Mesendoderm (in vitro differentiated cells): Measurements from ENCODE around the gene SLC38A11.
"Not testable (repeated sequence)": the region's sequence is repeated elsewhere in the genome, so short reads cannot be mapped to it uniquely, and the experiment has no call there.

Experiments used
- DNase-seq: peaks from one replicate; pipeline ENCODE4 v3.0.0; 2013
- H2AK5ac ChIP-seq: 2 replicates; pipeline ENCODE4 v1.6.1; 2013; ENCODE audit warnings: low read length, inconsistent platforms
- H2BK120ac ChIP-seq: 2 replicates; pipeline ENCODE4 v1.6.1; 2013; ENCODE audit warnings: low read depth, mild to moderate bottlenecking, low read length, moderate library complexity, mixed read lengths
- H2BK15ac ChIP-seq: replicated peaks from 2 replicates; pipeline ENCODE4 v1.6.1; 2013; ENCODE audit warnings: low read depth, mild to moderate bottlenecking, moderate library complexity
- H2BK5ac ChIP-seq: 2 replicates; pipeline ENCODE4 v1.6.1; 2013; ENCODE audit warnings: low read length, inconsistent platforms
- H3K18ac ChIP-seq: 2 replicates; pipeline ENCODE4 v1.6.1; 2013; ENCODE audit warnings: mild to moderate bottlenecking, low read length, mixed read lengths
- H3K23ac ChIP-seq: one replicate; pipeline ENCODE4 v1.6.1; 2013; ENCODE audit warnings: low read length
- H3K27ac ChIP-seq: 2 replicates; pipeline ENCODE4 v1.5.1; 2013; ENCODE audit warnings: low read depth, mild to moderate bottlenecking, inconsistent platforms, low read length, moderate library complexity
- H3K27me3 ChIP-seq: 2 replicates; pipeline ENCODE4 v1.6.1; 2013; ENCODE audit warnings: low read length, control low read depth, mild to moderate bottlenecking, inconsistent platforms; ENCODE audit not compliant: insufficient read depth, poor library complexity
- H3K36me3 ChIP-seq: 2 replicates; pipeline ENCODE4 v1.6.1; 2013; ENCODE audit warnings: low read length, inconsistent platforms; ENCODE audit not compliant: control insufficient read depth, insufficient read depth
- H3K4ac ChIP-seq: one replicate; pipeline ENCODE4 v1.6.1; 2013; ENCODE audit warnings: low read depth, mild to moderate bottlenecking, low read length, moderate library complexity
- H3K4me1 ChIP-seq: 2 replicates; pipeline ENCODE4 v1.6.1; 2013; ENCODE audit warnings: low read depth, low read length, inconsistent platforms; ENCODE audit not compliant: control insufficient read depth
- H3K4me2 ChIP-seq: 2 replicates; pipeline ENCODE4 v1.6.1; 2013; ENCODE audit warnings: low read length
- H3K4me3 ChIP-seq: 2 replicates; pipeline ENCODE4 v1.5.1; 2013; ENCODE audit warnings: mild to moderate bottlenecking, low read length
- H3K56ac ChIP-seq: one replicate; pipeline ENCODE4 v1.6.1; 2013; ENCODE audit warnings: low read length
- H3K79me1 ChIP-seq: 2 replicates; pipeline ENCODE4 v1.6.1; 2013; ENCODE audit warnings: low read length, inconsistent platforms
- H3K79me2 ChIP-seq: 2 replicates; pipeline ENCODE4 v1.6.1; 2013; ENCODE audit warnings: mild to moderate bottlenecking, low read length; ENCODE audit not compliant: control insufficient read depth, insufficient read depth
- H3K9ac ChIP-seq: 2 replicates; pipeline ENCODE4 v1.6.1; 2013; ENCODE audit warnings: low read length, inconsistent platforms
- H4K5ac ChIP-seq: one replicate; pipeline ENCODE4 v1.6.1; 2013; ENCODE audit warnings: low read length
- H4K8ac ChIP-seq: one replicate; pipeline ENCODE4 v1.6.1; 2013; ENCODE audit warnings: low read depth, mild to moderate bottlenecking, control low read depth, low read length, moderate library complexity
- WGBS: extraction: QIAGEN DNeasy Blood & Tissue Kit; methylation state at CpG from one replicate; pipeline ENCODE4 v1.1.7; 2013; ENCODE audit warnings: low lambda C conversion rate, missing lambda C conversion rate; ENCODE audit not compliant: insufficient coverage; ENCODE audit errors: extremely low coverage; 5-methylcytosine and 5-hydroxymethylcytosine counted together

SLC38A11 gene

DNA sequence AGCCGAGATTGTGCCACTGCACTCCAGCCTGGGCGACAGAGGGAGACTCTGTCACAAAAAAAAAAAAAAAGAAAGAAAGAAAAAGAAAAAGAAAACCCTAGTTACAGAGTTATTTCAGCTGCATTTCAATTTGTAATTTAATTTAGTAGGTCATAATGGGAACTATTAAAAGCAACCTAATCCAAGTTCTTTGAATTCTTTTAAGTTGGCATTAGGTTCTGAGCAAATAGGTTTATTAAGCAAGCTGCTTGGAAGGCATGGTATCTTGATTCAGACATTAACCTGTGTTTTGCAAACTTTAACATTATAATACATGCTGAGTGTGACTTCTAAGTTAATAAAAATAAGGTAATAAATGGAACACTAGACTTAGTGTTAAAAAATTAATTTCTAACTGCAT is 83.9 kb downstream of the SLC38A11 start:
- no CpG with 5 or more reads among the region's 2 CpGs for WGBS
- no peak overlapping the region for H2BK120ac ChIP-seq
- H2AK5ac ChIP-seq: no peak overlapping the region
- H3K79me2 ChIP-seq: no peaks in the 10 kb centered on the region
- H3K4me2 ChIP-seq: no peak overlapping the region
- H2BK15ac ChIP-seq: no peak overlapping the region
- no peaks in the 10 kb centered on the region for H3K27me3 ChIP-seq
- H3K36me3 ChIP-seq: no peaks in the 10 kb centered on the region
- H3K4me3 ChIP-seq: no peak overlapping the region
- H3K4ac ChIP-seq: no peak overlapping the region
- no peak overlapping the region for H3K23ac ChIP-seq
- no peak overlapping the region for H3K9ac ChIP-seq
- no peaks in the 10 kb centered on the region for H3K79me1 ChIP-seq
- no peak overlapping the region for H4K8ac ChIP-seq
- no peak overlapping the region for H4K5ac ChIP-seq
- no peaks in the 10 kb centered on the region for H3K4me1 ChIP-seq
- H3K18ac ChIP-seq: no peak overlapping the region
- no peak overlapping the region for H2BK5ac ChIP-seq
- H3K56ac ChIP-seq: no peak overlapping the region
- DNase-seq: no peak
- H3K27ac ChIP-seq: no peak overlapping the region

DNA sequence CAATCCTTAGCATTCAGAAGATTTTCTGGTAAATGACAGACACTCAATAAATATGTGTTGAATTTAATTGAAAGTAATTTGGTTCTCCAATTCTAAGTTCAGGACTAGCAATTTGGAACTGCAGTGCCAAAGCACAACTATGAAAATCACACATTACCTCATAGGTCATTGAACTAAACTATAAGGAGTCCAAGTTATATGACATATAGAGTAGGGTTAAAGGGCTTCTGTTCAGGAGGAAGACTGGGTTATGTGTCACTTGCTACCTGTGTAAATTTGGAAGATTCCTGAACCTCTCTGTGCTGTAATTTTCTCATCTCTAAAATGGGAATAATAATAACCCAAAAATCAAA is 85.9 kb downstream of the SLC38A11 start:
- Histone ChIP-seq H2BK15ac (no peak overlapping the region), H3K79me1 (no peaks in the 10 kb centered on the region), H3K36me3 (no peaks in the 10 kb centered on the region), H3K27ac (no peak overlapping the region), H3K4me1 (no peaks in the 10 kb centered on the region), H3K18ac (no peak overlapping the region), H2AK5ac (no peak overlapping the region), H2BK5ac (no peak overlapping the region), H3K4me2 (no peak overlapping the region), H3K79me2 (no peaks in the 10 kb centered on the region), H3K4me3 (no peak overlapping the region), H3K27me3 (no peaks in the 10 kb centered on the region), H3K23ac (no peak overlapping the region), H4K8ac (no peak overlapping the region), H3K9ac (no peak overlapping the region), H2BK120ac (no peak overlapping the region), H4K5ac (no peak overlapping the region), H3K56ac (no peak overlapping the region), H3K4ac (no peak overlapping the region)
- no peak for DNase-seq

DNA sequence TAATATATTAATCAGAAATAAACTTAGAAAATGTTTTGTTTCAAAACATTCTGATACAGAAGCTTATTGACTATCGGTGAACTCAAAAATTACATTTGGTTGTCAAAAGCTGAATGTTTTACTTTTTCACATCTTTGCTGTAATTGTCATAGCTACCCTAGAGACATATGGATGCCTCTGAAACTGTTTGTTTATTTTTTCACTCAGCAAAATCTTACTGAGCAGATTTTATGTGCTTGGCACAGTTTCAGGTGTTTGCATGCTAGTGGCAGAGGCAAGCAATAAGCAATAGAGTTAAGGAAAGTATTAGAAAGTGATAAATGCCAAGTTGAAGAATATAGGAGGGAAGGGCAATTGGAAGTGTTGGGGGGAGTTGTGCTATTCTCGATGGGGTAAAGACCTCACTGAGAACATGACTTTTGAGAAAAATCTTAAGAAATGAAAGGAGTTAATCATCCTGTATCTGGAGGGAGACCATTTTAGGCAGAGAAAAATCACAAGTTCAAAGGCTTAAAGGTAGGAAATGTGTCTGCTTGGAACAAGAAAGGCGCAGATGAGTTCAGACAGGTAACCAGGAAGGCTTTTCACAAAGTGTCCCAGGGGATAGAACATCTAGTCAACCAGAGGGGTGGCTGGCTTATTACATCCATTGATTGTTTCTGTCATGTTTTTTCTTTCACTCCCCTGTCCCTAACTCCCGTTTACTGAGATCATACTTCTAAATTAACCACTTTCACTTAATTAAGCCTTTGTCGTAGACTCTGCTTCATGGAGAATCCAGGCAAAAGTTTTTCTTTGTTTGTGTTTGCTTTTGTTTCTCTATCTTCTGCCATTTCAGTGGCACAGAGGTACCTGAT is 86.5 kb downstream of the SLC38A11 start:
- H3K23ac ChIP-seq: no peak overlapping the region

DNA sequence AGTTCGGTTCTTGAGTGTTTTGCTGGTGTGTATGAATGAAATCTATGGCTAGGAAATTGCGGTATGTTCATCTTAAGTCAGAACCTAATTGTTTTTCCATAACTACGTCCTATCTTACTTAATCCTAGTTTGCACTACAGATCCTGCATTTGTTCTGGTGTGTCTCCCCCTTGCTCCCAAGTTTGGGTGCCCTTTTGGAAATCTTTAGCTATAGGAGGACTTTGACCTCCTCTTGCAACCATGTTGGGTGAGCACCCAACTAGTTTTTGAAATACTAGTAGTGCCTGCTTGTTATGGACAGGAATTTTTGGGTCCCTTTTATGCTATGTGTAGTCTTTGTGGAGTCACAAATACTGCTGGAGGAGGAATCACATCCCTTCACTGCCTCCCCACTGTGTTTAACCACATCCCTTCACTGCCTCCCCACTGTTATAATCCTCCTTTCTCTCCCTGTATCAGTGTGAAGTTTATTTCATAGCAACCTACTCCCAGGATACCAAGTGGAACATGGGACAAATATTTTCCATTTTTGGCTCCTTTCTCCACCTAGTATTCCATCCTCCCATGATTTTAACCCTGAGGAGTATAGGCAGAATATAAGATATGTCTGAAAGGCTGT is 87.4 kb downstream of the SLC38A11 start:
- H3K4me1 ChIP-seq: no peaks in the 10 kb centered on the region
- no peak overlapping the region for H4K8ac ChIP-seq
- no peak overlapping the region for H3K23ac ChIP-seq
- no peaks in the 10 kb centered on the region for H3K79me1 ChIP-seq
- no peak overlapping the region for H3K56ac ChIP-seq
- no peak overlapping the region for H2BK5ac ChIP-seq
- no peak overlapping the region for H3K9ac ChIP-seq
- no peak overlapping the region for H3K4me3 ChIP-seq
- no peak overlapping the region for H3K18ac ChIP-seq
- no peak for DNase-seq
- no peak overlapping the region for H2AK5ac ChIP-seq
- H3K4ac ChIP-seq: no peak overlapping the region
- no peak overlapping the region for H4K5ac ChIP-seq
- H3K27me3 ChIP-seq: no peaks in the 10 kb centered on the region
- H3K36me3 ChIP-seq: no peaks in the 10 kb centered on the region
- H2BK120ac ChIP-seq: no peak overlapping the region
- H2BK15ac ChIP-seq: no peak overlapping the region
- no peak overlapping the region for H3K27ac ChIP-seq
- WGBS: no CpG with 5 or more reads among the region's 3 CpGs
- no peak overlapping the region for H3K4me2 ChIP-seq
- no peaks in the 10 kb centered on the region for H3K79me2 ChIP-seq

More for the DNA sequence above, 86.5 kb downstream of the SLC38A11 start:
- DNase-seq: no peak
- WGBS: no CpG with 5 or more reads among the region's 5 CpGs
- Histone ChIP-seq H3K79me1 (no peaks in the 10 kb centered on the region), H2AK5ac (no peak overlapping the region), H3K56ac (no peak overlapping the region), H3K18ac (no peak overlapping the region), H3K79me2 (no peaks in the 10 kb centered on the region), H2BK120ac (no peak overlapping the region), H3K27me3 (no peaks in the 10 kb centered on the region), H3K9ac (no peak overlapping the region), H3K4ac (no peak overlapping the region), H3K4me3 (no peak overlapping the region), H4K5ac (no peak overlapping the region), H3K4me1 (no peaks in the 10 kb centered on the region), H2BK15ac (no peak overlapping the region), H3K4me2 (no peak overlapping the region), H4K8ac (no peak overlapping the region), H2BK5ac (no peak overlapping the region), H3K27ac (no peak overlapping the region), H3K36me3 (no peaks in the 10 kb centered on the region)

DNA sequence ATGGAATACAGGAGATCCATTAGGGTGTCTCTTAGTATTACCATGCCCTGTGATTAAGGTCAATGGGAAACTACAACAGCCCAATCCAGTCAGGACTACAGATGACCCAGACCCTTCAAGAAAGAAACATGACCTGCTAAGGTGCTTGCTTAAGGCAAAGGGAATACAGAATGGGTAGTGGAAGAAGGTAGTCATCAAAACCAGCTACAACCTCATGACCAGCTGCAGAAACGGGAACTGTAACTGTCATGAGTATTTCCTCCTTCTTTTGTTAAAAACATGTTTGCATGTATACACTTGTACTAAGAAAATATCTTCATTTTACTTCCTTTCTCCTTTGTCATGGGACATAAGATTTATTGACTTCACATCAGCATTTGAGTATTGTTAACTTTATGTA is 88.9 kb downstream of the SLC38A11 start:
- H2AK5ac ChIP-seq, H3K9ac ChIP-seq, H3K36me3 ChIP-seq, H3K56ac ChIP-seq, H3K4me3 ChIP-seq, H3K27ac ChIP-seq, H3K79me2 ChIP-seq, H2BK15ac ChIP-seq, H4K8ac ChIP-seq, H3K23ac ChIP-seq, H3K27me3 ChIP-seq, H3K18ac ChIP-seq, DNase-seq, H3K4ac ChIP-seq, H4K5ac ChIP-seq, H3K79me1 ChIP-seq, H2BK5ac ChIP-seq, H3K4me1 ChIP-seq, H3K4me2 ChIP-seq, H2BK120ac ChIP-seq: not testable (repeated sequence)
- no CpG with 5 or more reads among the region's 1 CpG for WGBS

DNA sequence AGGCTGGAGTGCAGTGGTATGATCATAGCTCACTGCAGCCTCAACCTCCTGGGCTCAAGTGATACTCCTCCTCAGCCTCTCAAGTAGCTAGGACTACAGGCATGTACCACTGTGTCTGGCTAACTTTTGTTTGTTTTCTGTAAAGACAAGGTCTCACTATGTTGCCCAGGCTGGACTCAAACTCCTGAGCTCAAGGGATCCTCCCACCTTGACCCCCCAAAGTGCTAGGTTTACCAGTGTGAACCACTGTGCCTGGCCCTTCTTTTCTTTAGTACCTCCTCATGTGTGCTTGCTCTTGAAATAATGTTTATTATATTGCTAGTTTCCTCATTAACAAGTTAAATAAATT is 94.7 kb downstream of the SLC38A11 start:
- H3K36me3 ChIP-seq: no peaks in the 10 kb centered on the region
- H3K23ac ChIP-seq: no peak overlapping the region
- H3K9ac ChIP-seq: no peak overlapping the region
- no peaks in the 10 kb centered on the region for H3K4me1 ChIP-seq
- H3K4ac ChIP-seq: no peak overlapping the region
- H3K27me3 ChIP-seq: no peaks in the 10 kb centered on the region
- H4K8ac ChIP-seq: no peak overlapping the region
- DNase-seq: no peak
- H2BK5ac ChIP-seq: no peak overlapping the region
- no peak overlapping the region for H2AK5ac ChIP-seq
- H3K56ac ChIP-seq: no peak overlapping the region
- no peak overlapping the region for H4K5ac ChIP-seq
- no peaks in the 10 kb centered on the region for H3K79me1 ChIP-seq
- no peak overlapping the region for H3K18ac ChIP-seq
- H3K4me2 ChIP-seq: no peak overlapping the region
- H2BK120ac ChIP-seq: no peak overlapping the region
- no peak overlapping the region for H3K27ac ChIP-seq
- no peaks in the 10 kb centered on the region for H3K79me2 ChIP-seq
- no peak overlapping the region for H2BK15ac ChIP-seq
- H3K4me3 ChIP-seq: no peak overlapping the region
